ENCODE results near the gene LRP2.
"Not testable (repeated sequence)": the region's sequence is repeated elsewhere in the genome, so short reads cannot be mapped to it uniquely, and the experiment has no call there.

LRP2 gene

DNA sequence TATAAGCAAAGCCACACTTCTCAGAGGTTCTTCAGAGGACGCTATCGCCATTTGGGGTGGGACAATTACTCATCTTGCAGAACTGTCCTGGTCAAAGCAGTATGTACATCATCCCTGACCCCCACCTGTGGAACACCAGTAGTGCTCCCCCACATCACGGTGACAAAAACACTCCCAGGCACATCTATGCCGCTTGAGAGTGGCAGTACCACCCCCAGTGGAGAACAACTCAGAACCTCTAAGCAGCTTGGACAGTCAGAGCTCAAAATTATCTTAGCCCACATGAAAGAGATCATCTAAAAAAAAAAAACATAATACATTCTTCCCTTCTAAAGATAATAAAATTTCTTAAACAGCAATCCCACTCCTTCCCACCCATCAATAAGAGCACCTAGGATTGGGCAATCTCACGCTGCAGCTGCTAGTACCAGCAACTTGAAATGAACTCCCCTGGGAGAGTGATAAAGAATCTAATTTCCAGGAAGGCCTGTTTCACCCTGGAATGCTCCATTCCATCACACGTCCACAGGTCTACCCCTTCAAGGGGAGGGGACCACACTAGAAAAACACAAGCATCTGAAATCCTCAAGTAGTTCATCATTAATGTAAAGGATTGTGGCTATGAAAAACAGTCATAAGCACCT lies 31.7 kb downstream of the LRP2 start:
- Histone ChIP-seq H3K4me1 (ENCODE audit: insufficient read depth, low read length) (no peaks in the 10 kb centered on the region), H3K9me3 (ENCODE audit: control insufficient read depth, insufficient read depth, low read length) (0 out of 2 replicates have a peak, but pooled peaks cover 2% of the 10 kb centered on the region), H3K9ac (ENCODE audit: low read depth, low read length) (no peak overlapping the region), H3K36me3 (ENCODE audit: insufficient read depth, low read length) (no peaks in the 10 kb centered on the region)

DNA sequence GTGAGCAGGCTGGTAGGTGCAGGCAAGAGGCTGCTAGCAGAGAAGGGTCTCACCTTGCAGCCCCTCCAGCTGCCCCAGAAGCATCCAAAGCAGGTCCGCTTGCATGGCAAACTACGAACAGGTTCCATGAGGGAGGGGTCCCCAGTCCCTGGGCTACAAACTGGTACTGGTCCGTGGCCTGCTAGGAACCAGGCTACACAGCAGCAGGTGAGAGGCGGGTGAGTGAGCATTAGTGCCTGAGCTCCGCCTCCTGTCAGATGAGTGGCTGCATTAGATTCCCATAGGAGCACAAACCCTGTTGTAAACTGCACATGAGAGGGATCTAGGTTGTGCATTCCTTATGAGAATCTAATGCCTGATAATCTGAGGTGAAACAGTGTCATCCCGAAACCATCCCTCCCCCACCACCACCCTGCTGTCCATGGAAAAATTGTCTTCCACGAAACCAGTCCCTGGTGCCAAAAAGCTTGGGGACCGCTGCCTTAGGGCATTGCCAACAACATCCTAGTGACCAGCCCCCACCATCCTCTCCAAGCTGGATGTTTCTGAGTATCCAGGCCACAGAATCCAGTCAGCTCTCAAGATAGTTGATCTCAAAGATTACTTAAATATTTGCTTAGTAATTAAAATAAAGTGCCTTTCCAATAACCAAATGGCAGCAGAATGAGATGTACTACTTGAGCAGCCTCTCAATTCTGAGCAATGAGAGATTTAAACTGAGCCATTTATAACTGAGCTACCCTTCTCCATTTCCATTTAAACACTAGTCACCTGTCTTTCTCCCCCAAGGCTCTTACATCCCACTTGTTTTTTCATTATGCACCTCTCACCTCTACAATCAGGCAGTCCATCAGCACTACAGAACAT lies 32.4 kb downstream of the LRP2 start:
- H3K36me3 ChIP-seq (ENCODE audit: insufficient read depth, low read length), result no peaks in the 10 kb centered on the region

DNA sequence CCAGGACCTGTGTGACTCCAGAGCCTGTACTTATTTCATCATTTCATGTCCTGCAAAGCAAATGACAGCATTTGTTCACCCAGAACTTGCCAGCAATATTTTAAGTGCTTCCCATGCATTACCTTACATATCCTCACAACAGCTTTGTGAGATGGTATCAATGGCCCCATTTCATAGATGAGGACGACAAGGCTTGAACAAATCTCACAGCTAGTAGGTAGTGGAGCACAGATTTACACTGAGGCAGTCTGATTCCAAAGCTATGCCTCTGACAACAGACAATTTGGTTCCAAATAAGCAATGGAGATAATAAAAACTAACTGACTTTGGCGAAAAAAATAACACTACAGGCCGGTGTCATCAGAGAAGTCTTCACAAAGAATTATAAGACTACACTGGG lies 33.5 kb downstream of the LRP2 start:
- no peaks in the 10 kb centered on the region for H3K36me3 ChIP-seq (ENCODE audit: insufficient read depth, low read length)
- H3K9ac ChIP-seq (ENCODE audit: low read depth, low read length), result no peak overlapping the region
- H3K4me1 ChIP-seq (ENCODE audit: insufficient read depth, low read length), result no peaks in the 10 kb centered on the region
- H3K9me3 ChIP-seq (ENCODE audit: control insufficient read depth, insufficient read depth, low read length), result 0 out of 2 replicates have a peak, but pooled peaks cover 2% of the 10 kb centered on the region

More for the DNA sequence above, 32.4 kb downstream of the LRP2 start:
- Histone ChIP-seq H3K9ac (ENCODE audit: low read depth, low read length) (no peak overlapping the region), H3K4me1 (ENCODE audit: insufficient read depth, low read length) (no peaks in the 10 kb centered on the region), H3K9me3 (ENCODE audit: control insufficient read depth, insufficient read depth, low read length) (0 out of 2 replicates have a peak, but pooled peaks cover 2% of the 10 kb centered on the region)

DNA sequence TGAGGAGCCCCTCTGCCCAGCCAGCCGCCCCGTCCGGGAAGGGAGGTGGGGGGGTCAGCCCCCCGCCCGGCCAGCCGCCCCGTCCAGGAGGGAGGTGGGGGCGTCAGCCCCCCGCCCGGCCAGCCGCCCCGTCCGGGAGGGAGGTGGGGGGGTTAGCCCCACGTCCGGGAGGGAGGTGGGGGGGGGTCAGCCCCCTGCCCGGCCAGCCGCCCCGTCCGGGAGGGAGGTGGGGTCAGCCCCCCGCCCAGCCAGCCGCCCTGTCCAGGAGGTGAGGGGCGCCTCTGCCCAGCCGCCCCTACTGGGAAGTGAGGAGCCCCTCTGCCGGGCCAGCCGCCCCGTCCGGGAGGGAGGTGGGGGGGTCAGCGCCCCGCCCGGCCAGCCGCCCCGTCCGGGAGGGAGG lies 34.5 kb downstream of the LRP2 start:
- not testable (repeated sequence) for H3K9me3 ChIP-seq (ENCODE audit: control insufficient read depth, insufficient read depth, low read length); H3K4me1 ChIP-seq (ENCODE audit: insufficient read depth, low read length); H3K36me3 ChIP-seq (ENCODE audit: insufficient read depth, low read length); H3K9ac ChIP-seq (ENCODE audit: low read depth, low read length)

DNA sequence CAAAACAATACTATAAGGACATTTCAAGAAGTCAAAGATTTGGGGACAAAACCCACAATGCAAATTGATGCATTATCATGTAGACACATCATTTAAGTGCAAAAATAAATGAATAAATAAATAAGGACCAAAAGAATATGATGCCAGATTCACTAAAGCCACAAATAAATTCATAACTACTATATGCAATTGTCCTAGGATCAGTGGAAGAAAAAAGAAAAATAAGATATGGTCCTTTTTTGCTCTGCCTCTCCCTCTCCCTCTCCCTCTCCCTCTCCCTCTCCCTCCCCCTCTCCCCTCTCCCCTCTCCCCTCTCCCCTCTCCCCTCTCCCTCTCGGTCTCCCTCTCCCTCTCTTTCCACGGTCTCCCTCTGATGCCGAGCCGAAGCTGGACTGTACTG lies 36.4 kb downstream of the LRP2 start:
- H3K9ac ChIP-seq (ENCODE audit: low read depth, low read length); H3K36me3 ChIP-seq (ENCODE audit: insufficient read depth, low read length): not testable (repeated sequence)

DNA sequence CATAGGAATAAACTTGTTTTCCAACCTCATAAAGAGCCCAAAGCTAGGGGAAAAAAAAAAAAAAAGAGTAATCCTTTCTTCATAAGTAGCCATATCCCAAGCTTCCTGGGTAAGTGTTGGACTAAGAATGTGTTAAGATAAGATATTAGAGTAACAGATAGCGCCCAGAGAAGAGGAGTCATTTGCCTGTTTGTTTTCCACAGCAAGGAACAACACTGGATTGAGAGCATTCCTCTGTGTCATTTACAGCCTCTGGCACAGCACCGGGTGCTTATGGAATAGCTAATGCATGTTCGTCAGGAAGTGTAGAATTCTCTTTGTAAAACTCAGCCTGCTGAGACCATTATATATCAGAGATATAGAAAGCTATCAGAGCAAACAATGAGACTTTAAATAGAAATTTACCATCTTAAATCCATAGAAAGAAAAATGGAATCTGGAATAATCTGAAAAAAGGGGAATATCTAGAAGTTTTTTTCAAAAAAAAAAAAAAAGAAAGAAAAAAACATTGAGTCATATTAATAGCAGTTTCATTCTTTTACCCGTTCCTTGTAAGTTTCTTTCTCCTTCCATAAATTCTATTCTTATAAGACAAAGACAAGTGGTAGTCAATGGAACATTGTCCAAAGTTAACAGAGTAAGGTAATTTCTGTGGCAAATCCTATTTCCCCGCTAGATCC lies 37.6 kb downstream of the LRP2 start:
- no peaks in the 10 kb centered on the region for H3K36me3 ChIP-seq (ENCODE audit: insufficient read depth, low read length)
- H3K4me1 ChIP-seq (ENCODE audit: insufficient read depth, low read length), result no peaks in the 10 kb centered on the region
- 0 out of 2 replicates have a peak, but pooled peaks cover 2% of the 10 kb centered on the region for H3K9me3 ChIP-seq (ENCODE audit: control insufficient read depth, insufficient read depth, low read length)
- H3K9ac ChIP-seq (ENCODE audit: low read depth, low read length), result no peak overlapping the region

More for the DNA sequence above, 36.4 kb downstream of the LRP2 start:
- not testable (repeated sequence) for H3K9me3 ChIP-seq (ENCODE audit: control insufficient read depth, insufficient read depth, low read length); H3K4me1 ChIP-seq (ENCODE audit: insufficient read depth, low read length)

DNA sequence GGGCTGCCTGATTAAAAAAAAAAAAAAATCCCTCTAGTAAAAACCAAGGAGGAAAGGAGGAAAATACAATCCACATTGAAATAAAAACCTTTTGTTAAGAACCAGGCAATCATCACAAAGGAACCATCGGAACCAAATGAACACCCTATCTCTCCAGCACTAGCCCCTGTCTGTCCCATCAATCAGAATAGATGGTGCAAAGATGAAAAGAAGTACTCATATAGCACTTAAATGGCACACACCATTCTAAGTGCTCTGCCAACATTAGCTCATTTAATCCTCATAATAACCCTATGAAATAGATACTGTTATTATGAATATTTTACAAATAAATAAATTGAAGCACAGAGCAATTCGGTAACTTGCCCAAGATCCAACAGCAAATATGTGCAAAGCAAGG lies 38.5 kb downstream of the LRP2 start:
- Histone ChIP-seq H3K4me1 (ENCODE audit: insufficient read depth, low read length) (no peaks in the 10 kb centered on the region), H3K36me3 (ENCODE audit: insufficient read depth, low read length) (no peaks in the 10 kb centered on the region), H3K9me3 (ENCODE audit: control insufficient read depth, insufficient read depth, low read length) (0 out of 2 replicates have a peak, but pooled peaks cover 2% of the 10 kb centered on the region), H3K9ac (ENCODE audit: low read depth, low read length) (no peak overlapping the region)

DNA sequence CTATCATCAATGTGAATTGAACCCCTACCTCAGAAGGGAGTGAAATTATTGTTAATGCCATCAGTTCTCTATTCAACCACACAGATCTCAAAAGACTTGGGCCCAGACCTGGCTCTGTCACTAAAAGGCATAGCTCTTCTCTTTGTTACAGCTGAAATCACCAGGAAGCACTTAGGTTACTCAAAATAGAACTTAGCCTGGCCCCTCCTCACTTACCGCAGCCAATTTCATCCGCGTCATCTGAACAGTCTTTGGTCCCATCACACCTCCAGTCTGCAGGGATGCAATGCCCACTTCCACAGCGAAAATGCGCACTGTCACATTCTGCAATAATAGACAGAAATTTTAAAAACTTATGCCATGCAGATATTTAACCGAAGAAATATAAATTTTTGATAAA lies 41.8 kb downstream of the LRP2 start:
- Histone ChIP-seq H3K36me3 (ENCODE audit: insufficient read depth, low read length) (no peaks in the 10 kb centered on the region), H3K9me3 (ENCODE audit: control insufficient read depth, insufficient read depth, low read length) (no peaks in the 10 kb centered on the region), H3K4me1 (ENCODE audit: insufficient read depth, low read length) (no peaks in the 10 kb centered on the region), H3K9ac (ENCODE audit: low read depth, low read length) (no peak overlapping the region)

DNA sequence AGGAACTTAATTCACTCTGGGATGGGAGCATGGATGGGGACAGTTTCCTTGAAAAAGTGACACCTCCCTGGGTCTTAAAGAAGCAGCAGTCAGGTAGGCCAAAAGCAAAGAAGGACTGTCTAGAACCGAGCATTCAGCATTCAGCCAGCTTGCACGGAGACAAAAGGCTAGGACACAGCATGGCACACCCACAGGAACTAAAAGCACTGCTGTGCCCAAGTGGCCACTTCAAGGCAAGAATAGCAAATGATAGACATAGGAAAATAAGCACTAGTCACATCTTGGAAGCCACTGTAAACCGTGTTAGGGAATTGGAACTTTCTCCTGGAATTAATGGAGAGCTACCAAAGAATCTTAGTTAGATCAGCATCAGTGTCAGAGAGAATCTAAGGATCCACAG lies 47.0 kb downstream of the LRP2 start:
- H3K36me3 ChIP-seq (ENCODE audit: insufficient read depth, low read length), result no peaks in the 10 kb centered on the region
- no peaks in the 10 kb centered on the region for H3K9me3 ChIP-seq (ENCODE audit: control insufficient read depth, insufficient read depth, low read length)
- no peaks in the 10 kb centered on the region for H3K4me1 ChIP-seq (ENCODE audit: insufficient read depth, low read length)
- no peak overlapping the region for H3K9ac ChIP-seq (ENCODE audit: low read depth, low read length)

DNA sequence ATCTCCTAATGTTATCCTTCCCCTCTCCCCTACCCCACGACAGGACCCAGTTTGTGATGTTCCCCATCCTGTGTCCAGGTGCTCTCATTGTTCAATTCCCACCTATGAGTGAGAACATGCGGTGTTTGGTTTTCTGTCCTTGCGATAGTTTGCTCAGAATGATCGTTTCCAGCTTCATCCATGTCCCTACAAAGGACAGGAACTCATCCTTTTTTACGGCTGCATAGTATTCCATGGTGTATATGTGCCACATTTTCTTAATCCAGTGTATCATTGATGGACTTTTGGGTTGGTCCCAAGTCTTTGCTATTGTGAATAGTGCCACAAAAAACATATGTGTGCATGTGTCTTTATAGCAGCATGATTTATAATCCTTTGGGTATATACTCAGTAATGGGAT lies 54.0 kb downstream of the LRP2 start:
- not testable (repeated sequence) for H3K4me1 ChIP-seq (ENCODE audit: insufficient read depth, low read length)

DNA sequence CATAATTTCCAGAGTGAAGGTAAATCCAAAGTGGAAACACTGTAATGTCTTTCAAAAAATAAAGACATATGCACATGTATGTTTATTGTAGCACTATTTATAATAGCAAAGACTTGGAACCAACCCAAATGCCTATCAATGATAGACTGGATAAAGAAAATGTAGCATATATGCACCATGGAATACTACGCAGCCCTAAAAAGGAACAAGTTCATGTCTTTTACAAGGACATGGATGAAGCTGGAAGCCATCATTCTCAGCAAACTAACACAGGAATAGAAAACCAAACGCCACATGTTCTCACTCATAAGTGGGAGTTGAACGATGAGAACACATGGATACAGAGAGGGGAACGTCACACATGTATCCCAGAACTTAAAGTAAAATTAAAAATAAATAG lies 57.6 kb downstream of the LRP2 start:
- H3K4me1 ChIP-seq (ENCODE audit: insufficient read depth, low read length); H3K36me3 ChIP-seq (ENCODE audit: insufficient read depth, low read length); H3K9me3 ChIP-seq (ENCODE audit: control insufficient read depth, insufficient read depth, low read length); H3K9ac ChIP-seq (ENCODE audit: low read depth, low read length): not testable (repeated sequence)

More for the DNA sequence above, 54.0 kb downstream of the LRP2 start:
- H3K36me3 ChIP-seq (ENCODE audit: insufficient read depth, low read length); H3K9me3 ChIP-seq (ENCODE audit: control insufficient read depth, insufficient read depth, low read length); H3K9ac ChIP-seq (ENCODE audit: low read depth, low read length): not testable (repeated sequence)

DNA sequence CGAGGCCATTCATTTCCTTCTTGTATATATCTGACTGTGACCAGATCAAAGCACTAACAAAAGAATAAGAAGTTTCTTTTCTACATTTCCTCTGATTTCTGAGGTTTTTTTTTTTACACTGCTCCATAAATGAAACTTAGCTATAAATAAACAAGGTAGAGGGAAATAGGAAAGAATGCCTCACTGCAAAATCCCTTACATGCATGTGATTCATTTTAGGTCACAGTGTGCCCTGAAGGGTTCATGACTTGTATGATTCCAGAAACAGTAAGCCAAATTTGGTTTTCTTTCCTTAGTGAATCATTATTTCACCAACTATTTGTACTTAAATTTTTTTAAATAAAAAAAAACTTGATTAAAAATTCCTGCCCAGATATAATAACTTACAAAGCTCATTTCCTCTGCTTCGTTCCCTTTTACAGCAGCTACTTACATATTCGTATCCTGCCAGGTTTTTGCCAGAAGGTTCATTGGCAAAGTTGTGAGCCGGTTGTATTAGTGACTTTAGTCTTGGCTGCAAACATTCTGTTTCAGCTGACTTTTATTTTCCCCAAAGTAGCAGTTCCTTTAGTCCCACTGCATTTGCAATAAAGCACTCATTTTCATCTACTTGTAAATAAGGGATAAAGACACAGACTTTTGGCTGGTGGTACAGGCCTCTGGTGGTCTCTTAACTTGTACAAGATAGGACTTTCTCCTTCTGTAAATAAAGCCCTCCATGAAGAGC lies 58.6 kb downstream of the LRP2 start:
- Histone ChIP-seq H3K9me3 (ENCODE audit: control insufficient read depth, insufficient read depth, low read length) (no peaks in the 10 kb centered on the region), H3K4me1 (ENCODE audit: insufficient read depth, low read length) (peaks cover 4% of the 10 kb centered on the region; the same call in 1 of the 2 replicates), H3K36me3 (ENCODE audit: insufficient read depth, low read length) (no peaks in the 10 kb centered on the region), H3K9ac (ENCODE audit: low read depth, low read length) (no peak overlapping the region)

DNA sequence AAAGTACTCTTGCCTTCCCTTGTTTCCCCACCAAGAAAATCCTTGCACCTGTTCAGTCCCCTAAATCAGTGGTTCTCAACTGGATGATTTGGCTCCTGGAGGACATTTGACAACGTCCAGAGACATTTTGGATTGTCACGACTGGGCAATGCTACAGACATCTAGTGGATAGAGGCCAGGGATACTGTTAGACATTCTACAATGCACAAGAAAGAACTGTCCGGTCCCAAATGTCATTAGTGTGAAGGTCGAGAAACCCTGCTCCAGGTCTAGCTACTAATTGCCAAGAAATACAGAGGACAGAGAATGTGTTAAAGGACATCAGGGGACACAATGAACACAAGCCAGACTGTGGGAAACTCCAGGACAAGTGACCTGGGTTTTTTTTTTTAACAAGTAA lies 60.0 kb downstream of the LRP2 start:
- H3K36me3 ChIP-seq (ENCODE audit: insufficient read depth, low read length), result no peaks in the 10 kb centered on the region
- no peak overlapping the region for H3K9ac ChIP-seq (ENCODE audit: low read depth, low read length)
- H3K9me3 ChIP-seq (ENCODE audit: control insufficient read depth, insufficient read depth, low read length), result no peaks in the 10 kb centered on the region
- H3K4me1 ChIP-seq (ENCODE audit: insufficient read depth, low read length), result peaks cover 4% of the 10 kb centered on the region; the same call in 1 of the 2 replicates

All from ES-I3 (cell line).